Skeletal muscle satellite cell (primary cell): ENCODE data around the gene LRPPRC.
"Not testable (repeated sequence)": the region's sequence is repeated elsewhere in the genome, so short reads cannot be mapped to it uniquely, and the experiment has no call there.

Source experiments
- H3K27me3 ChIP-seq: 2 replicates; pipeline ENCODE4 v1.7.0; 2013; ENCODE audit warnings: low read length; ENCODE audit not compliant: control insufficient read depth, insufficient read depth
- H3K36me3 ChIP-seq: 2 replicates; pipeline ENCODE4 v1.7.0; 2013; ENCODE audit warnings: mild to moderate bottlenecking, control low read depth, low read length; ENCODE audit not compliant: insufficient read depth
- H3K4me1 ChIP-seq: 2 replicates; pipeline ENCODE4 v1.7.0; 2013; ENCODE audit warnings: low read length; ENCODE audit not compliant: control insufficient read depth, insufficient read depth
- H3K4me2 ChIP-seq: 2 replicates; pipeline ENCODE4 v1.7.0; 2013; ENCODE audit warnings: mild to moderate bottlenecking, low read length
- H3K4me3 ChIP-seq: 2 replicates; pipeline ENCODE4 v1.7.0; 2013; ENCODE audit warnings: low read length
- H3K9ac ChIP-seq: 2 replicates; pipeline ENCODE4 v1.7.0; 2013; ENCODE audit warnings: mild to moderate bottlenecking, low read depth, low read length, moderate library complexity
- H3K9me3 ChIP-seq: replicated peaks from 2 replicates; pipeline ENCODE4 v1.7.0; 2013; ENCODE audit warnings: mild to moderate bottlenecking, control low read depth, low read length

Gene LRPPRC

DNA sequence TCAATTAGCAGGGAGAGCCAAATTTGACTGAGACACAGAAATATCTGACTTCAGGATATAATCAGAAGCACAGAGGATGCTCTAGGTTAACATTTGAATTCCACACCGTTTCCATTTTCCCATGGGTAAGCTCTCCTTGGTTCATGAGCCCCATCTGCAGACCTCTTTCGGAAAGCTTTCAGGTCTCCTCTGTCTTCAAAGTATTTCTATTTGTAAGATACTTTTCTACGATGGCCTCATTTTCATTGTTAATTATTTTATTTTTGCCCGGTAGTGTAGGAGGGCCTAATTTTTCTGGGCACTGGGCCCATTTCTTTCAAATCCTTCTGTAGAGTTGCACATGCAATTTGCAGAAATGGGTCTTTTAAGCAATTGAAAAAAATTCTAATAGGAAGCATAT is 53.8 kb downstream of the LRPPRC start:
- no peak overlapping the region for H3K4me2 ChIP-seq
- H3K9me3 ChIP-seq = no peaks in the 10 kb centered on the region
- H3K9ac ChIP-seq = no peak overlapping the region
- H3K36me3 ChIP-seq = peaks cover 56% of the 10 kb centered on the region
- H3K4me1 ChIP-seq = no peaks in the 10 kb centered on the region
- H3K4me3 ChIP-seq = no peak overlapping the region
- no peaks in the 10 kb centered on the region for H3K27me3 ChIP-seq

- H3K4me3 ChIP-seq = no peak overlapping the region
- H3K36me3 ChIP-seq = peaks cover 51% of the 10 kb centered on the region
- H3K27me3 ChIP-seq = no peaks in the 10 kb centered on the region
- no peaks in the 10 kb centered on the region for H3K9me3 ChIP-seq
- H3K4me2 ChIP-seq = no peak overlapping the region
- no peaks in the 10 kb centered on the region for H3K4me1 ChIP-seq
- H3K9ac ChIP-seq = no peak overlapping the region
These were observed 54.4 kb downstream of the LRPPRC start for GRCh38 chr2:43941359-43941758.

DNA sequence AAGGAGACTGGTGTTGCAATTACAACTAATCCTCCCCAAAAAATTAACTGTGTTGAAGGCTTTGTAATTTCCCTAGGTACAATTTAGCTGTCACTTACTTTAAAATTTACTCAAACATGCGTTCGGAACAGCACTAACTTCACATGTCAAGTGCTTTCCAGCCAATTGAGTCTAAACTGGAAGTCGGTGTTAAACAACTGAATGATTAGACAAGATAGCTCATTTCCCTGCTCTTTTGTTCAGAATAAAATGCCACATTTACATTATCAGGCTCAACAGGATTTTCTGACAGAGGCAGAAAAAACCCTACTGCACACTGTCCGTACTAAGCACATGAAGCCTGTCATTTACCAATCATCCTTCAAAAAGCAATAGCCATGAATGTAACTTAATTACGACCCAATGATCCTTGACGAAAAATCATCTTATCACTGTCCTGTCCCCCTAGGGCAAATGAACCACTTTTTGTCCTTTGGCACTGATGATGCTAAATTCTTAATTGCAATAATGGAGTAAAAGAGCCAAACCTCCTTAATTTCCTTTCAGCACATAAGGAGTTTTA is 56.0 kb downstream of the LRPPRC start:
- H3K4me1 ChIP-seq = no peaks in the 10 kb centered on the region
- H3K27me3 ChIP-seq = no peaks in the 10 kb centered on the region

GRCh38 chr2:43937269-43937820 is 58.4 kb downstream of the LRPPRC start:
- Histone ChIP-seq H3K9me3 (no peaks in the 10 kb centered on the region), H3K4me2 (no peak overlapping the region), H3K4me3 (no peak overlapping the region), H3K36me3 (peaks cover 34% of the 10 kb centered on the region), H3K9ac (no peak overlapping the region), H3K27me3 (no peaks in the 10 kb centered on the region), H3K4me1 (no peaks in the 10 kb centered on the region)

More for the DNA sequence above, 56.0 kb downstream of the LRPPRC start:
- Histone ChIP-seq H3K4me3 (no peak overlapping the region), H3K9me3 (no peaks in the 10 kb centered on the region), H3K36me3 (peaks cover 35% of the 10 kb centered on the region), H3K9ac (no peak overlapping the region), H3K4me2 (no peak overlapping the region)

GRCh38 chr2:43934567-43934966 is 61.2 kb downstream of the LRPPRC start:
- Histone ChIP-seq H3K4me3 (no peak overlapping the region), H3K27me3 (no peaks in the 10 kb centered on the region), H3K4me1 (no peaks in the 10 kb centered on the region), H3K9me3 (no peaks in the 10 kb centered on the region), H3K9ac (no peak overlapping the region), H3K4me2 (no peak overlapping the region), H3K36me3 (peaks cover 51% of the 10 kb centered on the region)

- Histone ChIP-seq H3K4me3 (no peak overlapping the region), H3K9me3 (no peaks in the 10 kb centered on the region), H3K27me3 (no peaks in the 10 kb centered on the region), H3K36me3 (peaks cover 48% of the 10 kb centered on the region), H3K4me1 (no peaks in the 10 kb centered on the region), H3K4me2 (no peak overlapping the region), H3K9ac (no peak overlapping the region)
These were observed 64.5 kb downstream of the LRPPRC start for GRCh38 chr2:43931293-43931692.

DNA sequence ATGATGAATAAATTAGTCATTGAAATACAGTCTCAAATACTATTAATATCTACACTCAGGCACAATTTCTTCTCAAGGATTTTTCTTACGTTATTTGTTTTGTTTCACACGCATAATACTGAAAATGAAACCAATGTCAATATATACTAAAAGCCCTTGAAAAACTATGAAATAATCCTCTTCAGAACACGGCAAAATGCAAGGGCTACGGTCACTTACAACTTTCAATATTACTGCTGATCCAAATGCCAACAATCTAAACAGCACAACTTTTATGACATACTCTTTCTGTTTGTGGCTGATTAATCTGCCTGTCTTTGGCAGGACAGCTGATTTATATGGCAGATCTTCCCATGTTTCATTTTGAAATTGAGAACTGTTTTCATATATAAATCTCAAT is 68.3 kb downstream of the LRPPRC start:
- Histone ChIP-seq H3K36me3 (peaks cover 62% of the 10 kb centered on the region), H3K9ac (no peak overlapping the region), H3K4me2 (no peak overlapping the region), H3K4me1 (no peaks in the 10 kb centered on the region), H3K27me3 (no peaks in the 10 kb centered on the region), H3K9me3 (no peaks in the 10 kb centered on the region), H3K4me3 (no peak overlapping the region)

DNA sequence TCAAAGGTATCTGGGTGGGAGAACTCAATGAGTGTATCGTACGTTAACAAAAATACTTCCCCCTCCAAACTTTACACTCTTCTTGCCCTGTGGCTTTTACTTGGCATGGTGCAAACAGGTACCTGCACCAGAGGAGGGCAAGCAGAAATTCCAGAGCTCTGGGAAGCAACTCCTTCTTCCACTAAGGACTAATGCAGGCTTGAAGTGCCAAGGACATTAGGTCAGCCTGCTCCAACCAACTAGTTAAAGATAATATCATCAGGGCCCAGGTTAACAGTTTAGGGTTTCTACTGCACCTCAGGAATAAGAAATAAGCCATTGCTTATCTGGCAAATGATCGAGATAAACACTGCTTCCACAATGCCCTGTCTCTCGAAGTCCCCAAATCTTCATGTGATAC is 70.4 kb downstream of the LRPPRC start:
- H3K36me3 ChIP-seq = peaks cover 49% of the 10 kb centered on the region
- H3K4me3 ChIP-seq = no peak overlapping the region
- H3K9me3 ChIP-seq = no peaks in the 10 kb centered on the region
- H3K27me3 ChIP-seq = no peaks in the 10 kb centered on the region
- H3K4me2 ChIP-seq = no peak overlapping the region
- no peaks in the 10 kb centered on the region for H3K4me1 ChIP-seq
- H3K9ac ChIP-seq = no peak overlapping the region

- H3K9me3 ChIP-seq = no peaks in the 10 kb centered on the region
- peaks cover 42% of the 10 kb centered on the region for H3K36me3 ChIP-seq
- no peaks in the 10 kb centered on the region for H3K27me3 ChIP-seq
- no peak overlapping the region for H3K9ac ChIP-seq
- H3K4me1 ChIP-seq = no peaks in the 10 kb centered on the region
- H3K4me3 ChIP-seq = no peak overlapping the region
- H3K4me2 ChIP-seq = no peak overlapping the region
These were observed 71.3 kb downstream of the LRPPRC start for GRCh38 chr2:43924463-43924862.

GRCh38 chr2:43911136-43911790 is 84.5 kb downstream of the LRPPRC start:
- H3K4me2 ChIP-seq, H3K9me3 ChIP-seq, H3K27me3 ChIP-seq, H3K4me3 ChIP-seq, H3K4me1 ChIP-seq, H3K9ac ChIP-seq: not testable (repeated sequence)
- peaks cover 47% of the 10 kb centered on the region for H3K36me3 ChIP-seq

GRCh38 chr2:43906448-43907109 is 89.2 kb downstream of the LRPPRC start:
- Histone ChIP-seq H3K27me3 (no peaks in the 10 kb centered on the region), H3K9me3 (no peaks in the 10 kb centered on the region), H3K4me3 (no peak overlapping the region), H3K36me3 (peaks cover 36% of the 10 kb centered on the region), H3K9ac (no peak overlapping the region), H3K4me2 (no peak overlapping the region), H3K4me1 (peaks cover 4% of the 10 kb centered on the region)
